Loucy (cell line): ENCODE results near the gene TNRC6B.

Source experiments
- EZH2phosphoT487 ChIP-seq: fragments of 200-600 bp; IDR thresholded peaks from 2 replicates; pipeline ENCODE4 v1.6.1; 2018; ENCODE audit warnings: antibody characterized with exemption, mild to moderate bottlenecking, moderate library complexity, borderline replicate concordance
- TF ChIP-seq, protein P1 (sequence below): fragments of 200-600 bp; sonication (generic); conservative IDR thresholded peaks from 2 replicates; pipeline ENCODE4 v1.5.1; 2014; ENCODE audit warnings: mild to moderate bottlenecking, antibody characterized with exemption, low read length

DNA sequence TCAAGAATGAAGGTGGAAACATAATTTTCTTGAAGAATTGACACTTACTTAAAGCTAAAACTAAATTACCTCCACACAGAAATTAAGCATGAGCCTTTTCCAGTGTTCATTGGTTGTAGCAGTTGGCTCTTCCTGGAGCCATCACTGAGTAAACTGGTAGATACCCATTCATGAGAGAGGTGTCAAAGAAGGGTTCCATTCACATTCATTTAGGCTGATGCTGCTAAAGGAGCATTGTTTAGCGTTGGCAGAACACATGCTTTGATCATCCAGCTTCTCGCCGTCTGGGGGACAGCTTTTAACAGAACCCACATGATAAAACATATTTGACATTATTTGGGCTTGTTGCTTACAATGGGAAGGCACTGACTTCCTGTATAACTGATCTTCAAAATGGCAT lies 71.6 kb downstream of the TNRC6B start:
- TF ChIP-seq, protein P1, sequence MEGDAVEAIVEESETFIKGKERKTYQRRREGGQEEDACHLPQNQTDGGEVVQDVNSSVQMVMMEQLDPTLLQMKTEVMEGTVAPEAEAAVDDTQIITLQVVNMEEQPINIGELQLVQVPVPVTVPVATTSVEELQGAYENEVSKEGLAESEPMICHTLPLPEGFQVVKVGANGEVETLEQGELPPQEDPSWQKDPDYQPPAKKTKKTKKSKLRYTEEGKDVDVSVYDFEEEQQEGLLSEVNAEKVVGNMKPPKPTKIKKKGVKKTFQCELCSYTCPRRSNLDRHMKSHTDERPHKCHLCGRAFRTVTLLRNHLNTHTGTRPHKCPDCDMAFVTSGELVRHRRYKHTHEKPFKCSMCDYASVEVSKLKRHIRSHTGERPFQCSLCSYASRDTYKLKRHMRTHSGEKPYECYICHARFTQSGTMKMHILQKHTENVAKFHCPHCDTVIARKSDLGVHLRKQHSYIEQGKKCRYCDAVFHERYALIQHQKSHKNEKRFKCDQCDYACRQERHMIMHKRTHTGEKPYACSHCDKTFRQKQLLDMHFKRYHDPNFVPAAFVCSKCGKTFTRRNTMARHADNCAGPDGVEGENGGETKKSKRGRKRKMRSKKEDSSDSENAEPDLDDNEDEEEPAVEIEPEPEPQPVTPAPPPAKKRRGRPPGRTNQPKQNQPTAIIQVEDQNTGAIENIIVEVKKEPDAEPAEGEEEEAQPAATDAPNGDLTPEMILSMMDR, result no peak
- TF ChIP-seq EZH2phosphoT487, result no peak
